ENCODE measurements around the gene POU6F2.

DNA sequence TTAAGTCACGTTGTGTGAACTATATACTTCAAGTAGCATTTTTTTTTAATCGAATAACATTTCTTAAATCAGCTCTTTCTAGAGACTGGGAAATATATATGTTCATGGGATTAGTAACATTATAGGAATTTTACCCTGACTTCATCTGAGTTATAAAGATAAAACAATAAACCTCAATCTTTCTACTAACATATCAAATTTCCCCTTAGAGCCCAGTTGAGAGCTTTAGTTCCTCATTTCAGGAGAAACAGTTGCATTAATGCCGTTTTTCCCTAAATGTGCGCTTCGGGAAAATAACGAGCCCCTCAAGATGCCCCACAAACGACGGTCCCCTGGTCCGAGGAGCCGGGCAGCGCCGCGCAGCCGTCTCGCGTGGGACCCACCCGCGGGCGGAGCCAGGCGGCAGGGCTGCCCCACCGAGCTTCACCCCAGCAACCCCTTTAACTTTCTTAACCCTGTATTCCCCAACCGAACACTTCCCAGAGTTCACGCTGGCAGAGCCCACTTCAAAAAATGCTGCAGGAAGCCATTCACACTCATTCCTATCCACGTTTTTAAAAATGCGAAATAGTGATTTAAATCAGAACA lies 436.0 kb downstream of the POU6F2 start:
- TF ChIP-seq CTCF (IDR thresholded peaks at IDR 0.05) (no peak), ZNF263 (CRISPR knock-in tag; IDR thresholded peaks at IDR 0.05; ENCODE audit: low read depth) (no peak), CBFB (CRISPR knock-in tag; IDR thresholded peaks at IDR 0.05; ENCODE audit: low read depth) (no peak), PRDM15 (CRISPR knock-in tag; IDR thresholded peaks at IDR 0.05) (no peak), OVOL2 (CRISPR knock-in tag; IDR thresholded peaks at IDR 0.05; ENCODE audit: borderline replicate concordance) (no peak), ETV6 (CRISPR knock-in tag; IDR thresholded peaks at IDR 0.05) (no peak), CREB1 (CRISPR knock-in tag; IDR thresholded peaks at IDR 0.05) (no peak), ZNF121 (CRISPR knock-in tag; IDR thresholded peaks at IDR 0.05) (no peak), USF2 (CRISPR knock-in tag; IDR thresholded peaks at IDR 0.05) (no peak), NR2C2 (CRISPR knock-in tag; IDR thresholded peaks at IDR 0.05) (no peak), ESRRA (CRISPR knock-in tag; IDR thresholded peaks at IDR 0.05; ENCODE audit: borderline replicate concordance) (no peak)
- TF ChIP-seq, protein P1, sequence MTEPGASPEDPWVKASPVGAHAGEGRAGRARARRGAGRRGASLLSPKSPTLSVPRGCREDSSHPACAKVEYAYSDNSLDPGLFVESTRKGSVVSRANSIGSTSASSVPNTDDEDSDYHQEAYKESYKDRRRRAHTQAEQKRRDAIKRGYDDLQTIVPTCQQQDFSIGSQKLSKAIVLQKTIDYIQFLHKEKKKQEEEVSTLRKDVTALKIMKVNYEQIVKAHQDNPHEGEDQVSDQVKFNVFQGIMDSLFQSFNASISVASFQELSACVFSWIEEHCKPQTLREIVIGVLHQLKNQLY (CRISPR knock-in tag; IDR thresholded peaks at IDR 0.05) = no peak
